Thymus (tissue), 11 donors: ENCODE results near the gene DNAJC7. TPM values are rescaled to one million over a fixed set of nuclear protein-coding genes. Genes with fewer than 3 reads are reported as not detected.
"Not testable (repeated sequence)": the region's sequence is repeated elsewhere in the genome, so short reads cannot be mapped to it uniquely, and the experiment has no call there.

ENCODE experiments used
- DNase-seq, 9 donors: peaks; one replicate each; pipeline ENCODE4 v3.0.0-alpha.2; 2013; ENCODE audit warnings: low spot score in 9 of 9, low read depth in 6 of 9, missing footprints in 1 of 9
- H3K27ac ChIP-seq, 2 donors: one replicate each; pipeline ENCODE4 v1.5.1; 2013; ENCODE audit warnings: control low read depth in 1 of 2, low read depth in 1 of 2, low read length in 1 of 2, mild to moderate bottlenecking in 1 of 2, moderate library complexity in 1 of 2
- H3K27me3 ChIP-seq, 2 donors: one replicate each; pipeline ENCODE4 v1.5.1; 2013; ENCODE audit warnings: low read length in 1 of 2; ENCODE audit not compliant: control insufficient read depth in 2 of 2, insufficient read depth in 1 of 2
- H3K36me3 ChIP-seq, 2 donors: one replicate each; pipeline ENCODE4 v1.5.1; 2013; ENCODE audit warnings: low read length in 1 of 2, mild to moderate bottlenecking in 1 of 2, moderate library complexity in 1 of 2; ENCODE audit not compliant: control insufficient read depth in 2 of 2, insufficient read depth in 2 of 2
- H3K4me1 ChIP-seq, 2 donors: one replicate each; pipeline ENCODE4 v1.5.1; 2013; ENCODE audit warnings: low read length in 2 of 2; ENCODE audit not compliant: control insufficient read depth in 2 of 2, insufficient read depth in 2 of 2
- H3K4me3 ChIP-seq, 2 donors: one replicate each; pipeline ENCODE4 v1.5.1; 2013; ENCODE audit warnings: low read length in 2 of 2, control low read depth in 1 of 2, mild to moderate bottlenecking in 1 of 2
- H3K9me3 ChIP-seq, 2 donors: one replicate each; pipeline ENCODE4 v1.5.1; 2013; ENCODE audit warnings: low read length in 1 of 2, mild to moderate bottlenecking in 1 of 2; ENCODE audit not compliant: control insufficient read depth in 2 of 2, insufficient read depth in 1 of 2
- WGBS: extraction: QIAGEN DNeasy Blood & Tissue Kit; methylation state at CpG from one replicate; pipeline ENCODE4 v1.1.7; 2013; 5-methylcytosine and 5-hydroxymethylcytosine counted together
- polyA plus RNA-seq: library from polyadenylated mRNA; stranded (reverse); fragments of 200-250 nt; gene quantifications from one replicate; pipeline ENCODE4 v1.2.3, GENCODE V29; 2013
- total RNA-seq: library from RNA; stranded (reverse); fragments of 120-200 nt; gene quantifications from one replicate; pipeline ENCODE4 v1.2.4, GENCODE V29; 2013
- donor health status: healthy.

Gene DNAJC7
- total and polyA plus RNA-seq, 2 donors = 95.7 to 99.1 TPM

- WGBS = 96% methylated on average over 15 of the region's 15 CpGs
- Histone ChIP-seq H3K4me3 (no peak overlapping the region), H3K4me1 (peaks cover 14 to 37% of the 10 kb centered on the region in 2 donors), H3K9me3 (peaks cover 0 to 11% of the 10 kb centered on the region in 2 donors), H3K36me3 (peaks cover 23 to 32% of the 10 kb centered on the region in 2 donors), H3K27ac (peak overlapping the region in 1 of 2 donors; percentile 54), H3K27me3 (no peaks in the 10 kb centered on the region)
- no peak for DNase-seq
These were observed 6.5 kb upstream of the DNAJC7 start for GRCh38 chr17:42023524-42024349.

- H3K36me3 ChIP-seq = peaks cover 23 to 30% of the 10 kb centered on the region in 2 donors
- not testable (repeated sequence) for H3K27me3 ChIP-seq, H3K27ac ChIP-seq, DNase-seq
- H3K4me3 ChIP-seq = peak overlapping the region in 1 of 2 donors; percentile 79
- 90% methylated on average over 8 of the region's 8 CpGs for WGBS
- H3K9me3 ChIP-seq = peaks cover 0 to 11% of the 10 kb centered on the region in 2 donors
- H3K4me1 ChIP-seq = peaks cover 24 to 41% of the 10 kb centered on the region in 2 donors
These were observed 3.6 kb upstream of the DNAJC7 start for GRCh38 chr17:42020845-42021244.

- peaks cover 23 to 26% of the 10 kb centered on the region in 2 donors for H3K36me3 ChIP-seq
- no peaks in the 10 kb centered on the region for H3K27me3 ChIP-seq
- H3K27ac ChIP-seq = peak within 1 kb of the TSS; percentile 64
- H3K9me3 ChIP-seq = peaks cover 0 to 8% of the 10 kb centered on the region in 2 donors
- peak within 1 kb of the TSS; percentile 79 to 92 for H3K4me3 ChIP-seq
- H3K4me1 ChIP-seq = peaks cover 25 to 38% of the 10 kb centered on the region in 2 donors
- whole genome bisulfite sequencing = 9% methylated on average over 49 of the region's 49 CpGs
- peak; percentile 54 to 93 (median 83) for DNase-seq
These were observed 2.5 kb upstream of the DNAJC7 start, which contains the start of gene NKIRAS2 for GRCh38 chr17:42019509-42020404. Gene NKIRAS2, plus strand, starts transcription at chr17:42020090. Its CDS starts 1,488 bp downstream, at chr17:42021578.

- DNase-seq = no peak
- H3K4me1 ChIP-seq = peaks cover 25 to 35% of the 10 kb centered on the region in 2 donors
These were observed 1.7 kb upstream of the DNAJC7 start for GRCh38 chr17:42018988-42019387.

GRCh38 chr17:42018339-42018738 lies 1.1 kb upstream of the DNAJC7 start:
- no peak for DNase-seq
- H3K27me3 ChIP-seq = no peaks in the 10 kb centered on the region
- peak overlapping the region; percentile 79 to 99 for H3K4me3 ChIP-seq
- WGBS = 61% methylated on average over 3 of the region's 3 CpGs
- no peak overlapping the region for H3K27ac ChIP-seq
- peaks cover 0 to 8% of the 10 kb centered on the region in 2 donors for H3K9me3 ChIP-seq
- peaks cover 25 to 33% of the 10 kb centered on the region in 2 donors for H3K4me1 ChIP-seq
- peaks cover 12 to 14% of the 10 kb centered on the region in 2 donors for H3K36me3 ChIP-seq

More at GRCh38 chr17:42018988-42019387, 1.7 kb upstream of the DNAJC7 start:
- peaks cover 19 to 20% of the 10 kb centered on the region in 2 donors for H3K36me3 ChIP-seq
- no peak overlapping the region for H3K27ac ChIP-seq
- no peak overlapping the region for H3K4me3 ChIP-seq
- peaks cover 0 to 8% of the 10 kb centered on the region in 2 donors for H3K9me3 ChIP-seq
- 98% methylated on average over 4 of the region's 4 CpGs for WGBS
- H3K27me3 ChIP-seq = no peaks in the 10 kb centered on the region

- WGBS = 9% methylated on average over 11 of the region's 11 CpGs
- no peaks in the 10 kb centered on the region for H3K27me3 ChIP-seq
- H3K9me3 ChIP-seq = peaks cover 0 to 8% of the 10 kb centered on the region in 2 donors
- H3K4me1 ChIP-seq = peaks cover 25 to 33% of the 10 kb centered on the region in 2 donors
- peak in 1 of 9 donors; percentile 13 for DNase-seq
- H3K36me3 ChIP-seq = peaks cover 8 to 9% of the 10 kb centered on the region in 2 donors
- peak overlapping the region; percentile 96 for H3K27ac ChIP-seq
- H3K4me3 ChIP-seq = peak overlapping the region; percentile 79 to 99
These were observed 594 bp upstream of the DNAJC7 start for GRCh38 chr17:42017866-42018200.

GRCh38 chr17:42016411-42016831 lies 818 bp downstream of the DNAJC7 start:
- Histone ChIP-seq H3K4me1 (peaks cover 23 to 33% of the 10 kb centered on the region in 2 donors), H3K27ac (peak overlapping the region; percentile 96), H3K4me3 (peak overlapping the region; percentile 79 to 99), H3K27me3 (no peaks in the 10 kb centered on the region), H3K9me3 (peaks cover 0 to 8% of the 10 kb centered on the region in 2 donors), H3K36me3 (no peaks in the 10 kb centered on the region)
- WGBS = 11% methylated on average over 12 of the region's 12 CpGs
- DNase-seq = peak in 4 of 9 donors; percentile 36 to 52 (median 42)

GRCh38 chr17:42013740-42014139 lies 3.5 kb downstream of the DNAJC7 start:
- 98% methylated on average over 12 of the region's 12 CpGs for WGBS
- not testable (repeated sequence) for DNase-seq, H3K9me3 ChIP-seq, H3K4me3 ChIP-seq, H3K27me3 ChIP-seq, H3K27ac ChIP-seq
- Histone ChIP-seq H3K4me1 (peaks cover 15 to 23% of the 10 kb centered on the region in 2 donors), H3K36me3 (peaks cover 8 to 13% of the 10 kb centered on the region in 2 donors)
